GM12878 (cell line): ENCODE measurements around the gene ELP2. TPM values are rescaled to one million over a fixed set of nuclear protein-coding genes. Genes with fewer than 3 reads are reported as not detected.

Experiments used
- ATAC-seq: fragments of 200-7000 bp; cut with Tn5 transposase; 3 replicates; pipeline ENCODE4 v1.9.1; 2020; ENCODE audit warnings: mild to moderate bottlenecking, moderate library complexity
- BruUV-seq: library from RNA; stranded (reverse); fragments of 400-500 nt; replicated peaks from 2 replicates; lab custom pipeline; 2021; lab: Mats Ljungman, UMichigan
- CTCF ChIA-PET: fragments of 300-600 bp; sonication (Branson Sonifier 250); formaldehyde crosslinking; extraction: SDS; loops from one replicate; lab custom pipeline; 2021; ENCODE audit warnings: inconsistent platforms; lab: Yijun Ruan, JAX
- POLR2A ChIA-PET: fragments of 350-600 bp; formaldehyde crosslinking; extraction: SDS; loops from one replicate; lab custom pipeline; 2021; ENCODE audit warnings: inconsistent platforms; lab: Charles Lee
- RAD21 ChIA-PET: fragments of 300-600 bp; sonication (Branson Sonifier 250); formaldehyde crosslinking; loops from one replicate; lab custom pipeline; 2023; ENCODE audit warnings: antibody characterized with exemption; ENCODE audit not compliant: unreplicated experiment; lab: Charles Lee
- SMC1A ChIA-PET: fragments of 300-600 bp; sonication (Branson Sonifier 250); formaldehyde crosslinking; loops from one replicate; lab custom pipeline; 2023; ENCODE audit not compliant: unreplicated experiment, uncharacterized antibody; lab: Charles Lee
- DNase-seq: peaks from one replicate; pipeline ENCODE4 v3.0.0-alpha.2; 2011; ENCODE audit warnings: low read depth, low spot score
- FAIRE-seq: peaks from 3 replicates; lab custom pipeline; 2011; peaks lifted over from hg19 to GRCh38; lab: Jason Lieb, UNC
- H2AFZ ChIP-seq: 2 replicates; pipeline ENCODE4 v1.6.0; 2011; ENCODE audit warnings: low read depth, low read length, control low read depth; ENCODE audit not compliant: control insufficient read depth
- H3K27ac ChIP-seq: 2 replicates; pipeline ENCODE4 v1.5.1; 2011; ENCODE audit warnings: control low read depth; ENCODE audit not compliant: control insufficient read depth, insufficient read depth
- H3K27me3 ChIP-seq, 2 experiments: replicated peaks in 1 of 2; 2 replicates each; pipeline versions ENCODE4 v1.6.0 to v1.6.1; 2011; ENCODE audit warnings: low read length in 1 of 2; ENCODE audit not compliant: control insufficient read depth in 2 of 2, insufficient read depth in 2 of 2
- H3K36me3 ChIP-seq, 2 experiments: 2 replicates each; pipeline ENCODE4 v1.5.1; 2011; ENCODE audit warnings: low read length in 1 of 2; ENCODE audit not compliant: control insufficient read depth in 2 of 2, insufficient read depth in 2 of 2
- H3K4me1 ChIP-seq: 2 replicates; pipeline ENCODE4 v1.6.1; 2011; ENCODE audit warnings: mild to moderate bottlenecking, low read length, moderate library complexity, mixed read lengths; ENCODE audit not compliant: control insufficient read depth, insufficient read depth
- H3K4me2 ChIP-seq: 2 replicates; pipeline ENCODE4 v1.6.0; 2011; ENCODE audit warnings: control low read depth; ENCODE audit not compliant: control insufficient read depth, insufficient read depth
- H3K4me3 ChIP-seq: fragments of 200-600 bp; sonication (generic); 2 replicates; pipeline ENCODE4 v1.5.1; 2016
- H3K79me2 ChIP-seq: 2 replicates; pipeline ENCODE4 v1.6.0; 2011; ENCODE audit warnings: low read length; ENCODE audit not compliant: control insufficient read depth, insufficient read depth
- H3K9ac ChIP-seq: 2 replicates; pipeline ENCODE4 v1.8.0; 2011; ENCODE audit warnings: low read length, control low read depth, mixed read lengths; ENCODE audit not compliant: control insufficient read depth, insufficient read depth
- H3K9me3 ChIP-seq: replicated peaks from 3 replicates; pipeline ENCODE4 v1.5.1; 2011; ENCODE audit warnings: mild to moderate bottlenecking, low read length; ENCODE audit not compliant: control insufficient read depth, insufficient read depth
- H4K20me1 ChIP-seq: 2 replicates; pipeline ENCODE4 v1.6.0; 2011; ENCODE audit not compliant: control insufficient read depth, insufficient read depth
- CREM ChIP-seq: IDR thresholded peaks from 2 replicates; pipeline ENCODE4 v1.6.1; 2014; ENCODE audit warnings: antibody characterized with exemption, low read depth
- IKZF2 ChIP-seq, 2 experiments: fragments of 450-650 bp; IDR thresholded peaks; 2 replicates each; pipeline ENCODE4 v1.6.1; 2017; ENCODE audit warnings: mild to moderate bottlenecking in 2 of 2, moderate library complexity in 2 of 2
- JUND ChIP-seq: IDR thresholded peaks from 2 replicates; pipeline ENCODE4 v1.6.1; 2012; ENCODE audit warnings: low read depth, mild to moderate bottlenecking, low read length, improper control_type of control experiment, moderate library complexity
- WGBS: methylation state at CpG from one replicate; pipeline ENCODE4 v1.1.6; 2016; ENCODE audit warnings: low lambda C conversion rate; ENCODE audit not compliant: insufficient replicate concordance, insufficient coverage; ENCODE audit errors: missing lambda C conversion rate; 5-methylcytosine and 5-hydroxymethylcytosine counted together
- in situ Hi-C: fragments of 300-500 bp; cut with MboI; formaldehyde crosslinking; loops from 9 replicates; pipeline ENCODE4 v1.14.3; 2018; ENCODE audit warnings: mixed read lengths
- intact Hi-C: fragments of 100-400 bp; cut with micrococcal nuclease; formaldehyde crosslinking; loops from one replicate; pipeline ENCODE4 v1.14.2; 2022; ENCODE audit not compliant: unreplicated experiment
- polyA plus RNA-seq, 11 experiments: library from polyadenylated mRNA; depleted of rRNA in 4 of 11; unstranded in 6 of 11; stranded (reverse) in 5 of 11; fragments of >200 nt; fragmentation: Nextera tagmentation in 4 of 11; fragmentation: Illumina TruSeq in 1 of 11; extraction: Ambion mirVana in 4 of 11; extraction: Trizol in 1 of 11; gene quantifications; 1 replicate in 1 of 11; 2 replicates in 10 of 11; pipeline versions ENCODE4 v1.2.1 to v1.2.3, GENCODE V29; 2011 to 2016; ENCODE audit warnings: inconsistent platforms in 2 of 11, missing spikeins in 2 of 11, low read depth in 1 of 11
- total RNA-seq, 4 experiments: library from RNA; depleted of rRNA in 3 of 4; stranded (reverse); fragments of >200 nt in 3 of 4; fragmentation: Illumina TruSeq in 1 of 4; extraction: Trizol in 1 of 4; gene quantifications; 2 replicates each; pipeline versions ENCODE4 v1.2.1 to v1.2.3, GENCODE V29; 2013 to 2021
- TF ChIP-seq, protein P1 (sequence below): fragments of 450-650 bp; IDR thresholded peaks from 2 replicates; pipeline ENCODE4 v1.6.1; 2017; ENCODE audit warnings: mild to moderate bottlenecking, moderate library complexity
- TF ChIP-seq, protein P2 (sequence below): fragments of 450-650 bp; IDR thresholded peaks from 2 replicates; pipeline ENCODE4 v1.6.1; 2016; ENCODE audit warnings: mild to moderate bottlenecking, moderate library complexity, borderline replicate concordance

The ELP2 gene
- total and polyA plus RNA-seq, 10 of the 15 experiments (the other 5 are each of a cell fraction or from before 2014, with no cell fraction given) = 56.9 to 134 (median 88.5) TPM

DNA sequence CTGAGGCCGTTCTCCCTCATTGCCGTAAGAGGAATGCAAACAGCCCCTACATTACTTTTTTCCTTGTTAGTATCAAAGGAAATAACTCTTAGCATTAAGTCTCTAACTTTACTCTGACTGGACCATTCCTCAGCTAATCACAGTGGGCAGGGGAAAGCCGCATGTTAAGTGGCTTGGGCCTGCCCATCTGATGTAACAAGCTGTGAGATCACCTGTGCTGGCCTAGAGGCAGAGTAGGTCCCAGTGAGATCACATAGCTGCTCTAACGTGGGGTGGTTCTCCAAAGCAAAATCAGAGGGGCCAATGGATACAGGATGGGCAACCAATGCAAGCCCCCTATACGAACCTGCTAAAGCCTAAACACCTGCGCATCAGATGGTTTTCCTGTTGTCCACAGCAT is 51.7 kb downstream of the ELP2 start:
- BruUV-seq = no TSS peak
- POLR2A ChIA-PET = interaction anchor here (1.0 kb wide), 1 partner anchor 13 kb away, joined by 3 read pairs; no protein-coding TSS in a partner anchor
- Histone ChIP-seq H3K27me3 (no peaks in the 10 kb centered on the region), H3K4me2 (no peak overlapping the region), H2AFZ (no peak overlapping the region), H3K9me3 (no peaks in the 10 kb centered on the region), H3K4me1 (peaks cover 8% of the 10 kb centered on the region), H3K79me2 (no peaks in the 10 kb centered on the region), H3K36me3 (peaks cover under 1 to 9% of the 10 kb centered on the region in 2 experiments; a peak in 2 of 4 replicates), H4K20me1 (no peaks in the 10 kb centered on the region), H3K27ac (no peak overlapping the region), H3K4me3 (no peak overlapping the region), H3K9ac (no peak overlapping the region)
- ATAC-seq = no peak
- in situ Hi-C loops = no loop called here
- FAIRE-seq = no peak
- RAD21 ChIA-PET = no interaction called here
- 90% methylated on average over 6 of the region's 6 CpGs for WGBS
- DNase-seq = no peak
- SMC1A ChIA-PET = no interaction called here
- CTCF ChIA-PET = no interaction called here
- TF ChIP-seq JUND (no peak), CREM (no peak), IKZF2 (IDR thresholded peaks at IDR 0.05) (no peak)
- intact Hi-C loops = no loop called here

DNA sequence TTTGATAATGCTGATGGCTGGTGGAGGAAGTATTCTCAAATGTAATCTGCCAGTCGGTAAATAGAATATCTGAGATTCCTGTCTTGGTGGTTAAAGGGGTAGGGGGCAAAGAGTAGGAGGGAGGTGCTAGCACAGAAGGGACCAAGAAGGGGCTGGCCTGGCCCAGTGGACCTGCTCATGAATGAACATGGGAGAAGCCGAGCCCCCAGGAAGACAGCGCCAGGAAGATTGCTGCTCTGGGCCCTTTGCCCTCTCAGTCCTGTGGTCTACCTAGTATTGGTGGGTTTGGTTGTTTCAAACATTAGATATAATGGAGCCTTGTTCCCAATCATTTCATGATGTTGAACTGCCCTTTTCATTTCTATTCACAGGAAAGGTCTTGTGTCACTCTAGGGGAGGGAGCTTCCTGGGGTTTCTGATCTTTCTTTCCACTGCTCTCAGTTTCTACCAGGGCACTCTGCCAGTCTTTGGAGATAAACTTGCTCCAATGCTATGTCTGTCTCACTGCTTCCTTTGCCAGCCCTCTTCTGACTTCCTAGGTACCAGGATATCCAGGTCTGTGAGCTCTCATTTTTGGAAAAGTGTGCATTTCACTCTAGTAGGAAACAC is 52.3 kb downstream of the ELP2 start:
- POLR2A ChIA-PET = no interaction called here
- FAIRE-seq (no peak), ATAC-seq (no peak), DNase-seq (no peak)
- CTCF ChIA-PET = no interaction called here
- H3K4me2 ChIP-seq = no peak overlapping the region
- no peaks in the 10 kb centered on the region for H4K20me1 ChIP-seq
- no peak overlapping the region for H3K4me3 ChIP-seq
- H3K27ac ChIP-seq = no peak overlapping the region
- WGBS = 64% methylated on average over 3 of the region's 3 CpGs
- in situ Hi-C loops (no loop called here), intact Hi-C loops (no loop called here)
- no peaks in the 10 kb centered on the region for H3K79me2 ChIP-seq
- H3K9ac ChIP-seq = no peak overlapping the region
- SMC1A ChIA-PET = no interaction called here
- no TSS peak for BruUV-seq
- H3K4me1 ChIP-seq = peaks cover 8% of the 10 kb centered on the region
- RAD21 ChIA-PET = no interaction called here
- H3K27me3 ChIP-seq = no peaks in the 10 kb centered on the region
- H2AFZ ChIP-seq = no peak overlapping the region
- no peaks in the 10 kb centered on the region for H3K9me3 ChIP-seq
- peaks cover 0 to 5% of the 10 kb centered on the region in 2 experiments; a peak in 2 of 4 replicates for H3K36me3 ChIP-seq
- TF ChIP-seq, protein P1, sequence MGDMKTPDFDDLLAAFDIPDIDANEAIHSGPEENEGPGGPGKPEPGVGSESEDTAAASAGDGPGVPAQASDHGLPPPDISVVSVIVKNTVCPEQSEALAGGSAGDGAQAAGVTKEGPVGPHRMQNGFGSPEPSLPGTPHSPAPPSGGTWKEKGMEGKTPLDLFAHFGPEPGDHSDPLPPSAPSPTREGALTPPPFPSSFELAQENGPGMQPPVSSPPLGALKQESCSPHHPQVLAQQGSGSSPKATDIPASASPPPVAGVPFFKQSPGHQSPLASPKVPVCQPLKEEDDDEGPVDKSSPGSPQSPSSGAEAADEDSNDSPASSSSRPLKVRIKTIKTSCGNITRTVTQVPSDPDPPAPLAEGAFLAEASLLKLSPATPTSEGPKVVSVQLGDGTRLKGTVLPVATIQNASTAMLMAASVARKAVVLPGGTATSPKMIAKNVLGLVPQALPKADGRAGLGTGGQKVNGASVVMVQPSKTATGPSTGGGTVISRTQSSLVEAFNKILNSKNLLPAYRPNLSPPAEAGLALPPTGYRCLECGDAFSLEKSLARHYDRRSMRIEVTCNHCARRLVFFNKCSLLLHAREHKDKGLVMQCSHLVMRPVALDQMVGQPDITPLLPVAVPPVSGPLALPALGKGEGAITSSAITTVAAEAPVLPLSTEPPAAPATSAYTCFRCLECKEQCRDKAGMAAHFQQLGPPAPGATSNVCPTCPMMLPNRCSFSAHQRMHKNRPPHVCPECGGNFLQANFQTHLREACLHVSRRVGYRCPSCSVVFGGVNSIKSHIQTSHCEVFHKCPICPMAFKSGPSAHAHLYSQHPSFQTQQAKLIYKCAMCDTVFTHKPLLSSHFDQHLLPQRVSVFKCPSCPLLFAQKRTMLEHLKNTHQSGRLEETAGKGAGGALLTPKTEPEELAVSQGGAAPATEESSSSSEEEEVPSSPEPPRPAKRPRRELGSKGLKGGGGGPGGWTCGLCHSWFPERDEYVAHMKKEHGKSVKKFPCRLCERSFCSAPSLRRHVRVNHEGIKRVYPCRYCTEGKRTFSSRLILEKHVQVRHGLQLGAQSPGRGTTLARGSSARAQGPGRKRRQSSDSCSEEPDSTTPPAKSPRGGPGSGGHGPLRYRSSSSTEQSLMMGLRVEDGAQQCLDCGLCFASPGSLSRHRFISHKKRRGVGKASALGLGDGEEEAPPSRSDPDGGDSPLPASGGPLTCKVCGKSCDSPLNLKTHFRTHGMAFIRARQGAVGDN = no peak
- TF ChIP-seq, protein P2, sequence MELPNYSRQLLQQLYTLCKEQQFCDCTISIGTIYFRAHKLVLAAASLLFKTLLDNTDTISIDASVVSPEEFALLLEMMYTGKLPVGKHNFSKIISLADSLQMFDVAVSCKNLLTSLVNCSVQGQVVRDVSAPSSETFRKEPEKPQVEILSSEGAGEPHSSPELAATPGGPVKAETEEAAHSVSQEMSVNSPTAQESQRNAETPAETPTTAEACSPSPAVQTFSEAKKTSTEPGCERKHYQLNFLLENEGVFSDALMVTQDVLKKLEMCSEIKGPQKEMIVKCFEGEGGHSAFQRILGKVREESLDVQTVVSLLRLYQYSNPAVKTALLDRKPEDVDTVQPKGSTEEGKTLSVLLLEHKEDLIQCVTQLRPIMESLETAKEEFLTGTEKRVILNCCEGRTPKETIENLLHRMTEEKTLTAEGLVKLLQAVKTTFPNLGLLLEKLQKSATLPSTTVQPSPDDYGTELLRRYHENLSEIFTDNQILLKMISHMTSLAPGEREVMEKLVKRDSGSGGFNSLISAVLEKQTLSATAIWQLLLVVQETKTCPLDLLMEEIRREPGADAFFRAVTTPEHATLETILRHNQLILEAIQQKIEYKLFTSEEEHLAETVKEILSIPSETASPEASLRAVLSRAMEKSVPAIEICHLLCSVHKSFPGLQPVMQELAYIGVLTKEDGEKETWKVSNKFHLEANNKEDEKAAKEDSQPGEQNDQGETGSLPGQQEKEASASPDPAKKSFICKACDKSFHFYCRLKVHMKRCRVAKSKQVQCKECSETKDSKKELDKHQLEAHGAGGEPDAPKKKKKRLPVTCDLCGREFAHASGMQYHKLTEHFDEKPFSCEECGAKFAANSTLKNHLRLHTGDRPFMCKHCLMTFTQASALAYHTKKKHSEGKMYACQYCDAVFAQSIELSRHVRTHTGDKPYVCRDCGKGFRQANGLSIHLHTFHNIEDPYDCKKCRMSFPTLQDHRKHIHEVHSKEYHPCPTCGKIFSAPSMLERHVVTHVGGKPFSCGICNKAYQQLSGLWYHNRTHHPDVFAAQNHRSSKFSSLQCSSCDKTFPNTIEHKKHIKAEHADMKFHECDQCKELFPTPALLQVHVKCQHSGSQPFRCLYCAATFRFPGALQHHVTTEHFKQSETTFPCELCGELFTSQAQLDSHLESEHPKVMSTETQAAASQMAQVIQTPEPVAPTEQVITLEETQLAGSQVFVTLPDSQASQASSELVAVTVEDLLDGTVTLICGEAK = no peak
